HEK293 (cell line): ENCODE measurements around the gene NRN1L.

ENCODE experiments used
- CTCF ChIA-PET: fragments of 350-600 bp; formaldehyde crosslinking; extraction: SDS; loops from one replicate; lab custom pipeline; 2021; ENCODE audit warnings: antibody characterized with exemption; lab: Yijun Ruan, JAX
- POLR2A ChIA-PET: fragments of 300-600 bp; formaldehyde crosslinking; extraction: SDS; loops from one replicate; lab custom pipeline; 2020; ENCODE audit warnings: antibody characterized with exemption, inconsistent platforms; lab: Yijun Ruan, JAX
- H3K27ac ChIP-seq: fragments of 200-500 bp; sonication (Bioruptor generic); 2 replicates; pipeline ENCODE4 v1.5.1; 2014; ENCODE audit warnings: low read depth, low read length, control low read depth, inconsistent platforms; ENCODE audit errors: extremely low read depth
- H3K36me3 ChIP-seq, 2 experiments: fragments of 200-500 bp in 1 of 2; sonication (Bioruptor generic) in 1 of 2; 1 replicate in 1 of 2; 2 replicates in 1 of 2; pipeline ENCODE4 v1.5.1; 2014 to 2017; ENCODE audit warnings: inconsistent platforms in 2 of 2, low read length in 2 of 2; ENCODE audit not compliant: control insufficient read depth in 2 of 2, insufficient read depth in 1 of 2
- H3K4me1 ChIP-seq: fragments of 200-500 bp; sonication (Bioruptor generic); 2 replicates; pipeline ENCODE4 v1.5.1; 2014; ENCODE audit warnings: mild to moderate bottlenecking, low read length, inconsistent platforms; ENCODE audit not compliant: control insufficient read depth, insufficient read depth
- H3K4me3 ChIP-seq: 2 replicates; pipeline ENCODE4 v1.5.1; 2011; ENCODE audit warnings: low read depth, mild to moderate bottlenecking, control low read depth, low read length, moderate library complexity
- H3K9me3 ChIP-seq: fragments of 200-500 bp; sonication (Bioruptor generic); 2 replicates; pipeline ENCODE4 v1.5.1; 2014; ENCODE audit warnings: low read depth, low read length, inconsistent platforms; ENCODE audit not compliant: control insufficient read depth, insufficient read depth
- OVOL3 ChIP-seq: fragments of 450-650 bp; formaldehyde crosslinking; IDR thresholded peaks from 2 replicates; pipeline ENCODE4 v1.5.1; 2016; ENCODE audit warnings: missing biosample characterization, missing genetic modification characterization
- PRDM2 ChIP-seq: fragments of 450-650 bp; formaldehyde crosslinking; IDR thresholded peaks from 2 replicates; pipeline ENCODE4 v1.5.1; 2016; ENCODE audit warnings: missing biosample characterization, missing genetic modification characterization, borderline replicate concordance
- ZBTB20 ChIP-seq: fragments of 450-650 bp; formaldehyde crosslinking; IDR thresholded peaks from 2 replicates; pipeline ENCODE4 v1.5.1; 2016; ENCODE audit warnings: missing biosample characterization, missing genetic modification characterization
- ZBTB26 ChIP-seq: fragments of 450-650 bp; formaldehyde crosslinking; optimal IDR thresholded peaks from 2 replicates; pipeline ENCODE3; 2016; ENCODE audit warnings: missing biosample characterization, mild to moderate bottlenecking, missing genetic modification characterization
- ZBTB44 ChIP-seq: fragments of 450-650 bp; IDR thresholded peaks from 2 replicates; pipeline ENCODE4 v1.5.1; 2018; ENCODE audit warnings: missing biosample characterization, mild to moderate bottlenecking, missing genetic modification characterization
- ZNF223 ChIP-seq: fragments of 450-650 bp; formaldehyde crosslinking; IDR thresholded peaks from 2 replicates; pipeline ENCODE4 v1.5.1; 2016; ENCODE audit warnings: missing biosample characterization, missing genetic modification characterization
- ZNF266 ChIP-seq: fragments of 450-650 bp; formaldehyde crosslinking; IDR thresholded peaks from 2 replicates; pipeline ENCODE4 v1.5.1; 2016; ENCODE audit warnings: missing biosample characterization, missing genetic modification characterization, low read depth
- ZNF350 ChIP-seq: fragments of 450-650 bp; formaldehyde crosslinking; IDR thresholded peaks from 2 replicates; pipeline ENCODE4 v1.5.0; 2017; ENCODE audit warnings: missing biosample characterization, mild to moderate bottlenecking, missing genetic modification characterization
- ZNF510 ChIP-seq: fragments of 450-650 bp; formaldehyde crosslinking; IDR thresholded peaks from 2 replicates; pipeline ENCODE4 v1.5.1; 2018; ENCODE audit warnings: mild to moderate bottlenecking, missing genetic modification characterization, missing biosample characterization; ENCODE audit not compliant: insufficient replicate concordance
- ZNF529 ChIP-seq: fragments of 450-650 bp; formaldehyde crosslinking; IDR thresholded peaks from 2 replicates; pipeline ENCODE4 v1.5.1; 2017; ENCODE audit warnings: missing genetic modification characterization, missing biosample characterization; ENCODE audit not compliant: insufficient replicate concordance
- ZNF555 ChIP-seq: fragments of 450-650 bp; formaldehyde crosslinking; conservative IDR thresholded peaks from 2 replicates; pipeline ENCODE4 v1.5.1; 2017; ENCODE audit warnings: missing biosample characterization, mild to moderate bottlenecking, missing genetic modification characterization, inconsistent platforms
- ZNF596 ChIP-seq: fragments of 450-650 bp; IDR thresholded peaks from 2 replicates; pipeline ENCODE4 v1.5.0; 2018; ENCODE audit warnings: missing biosample characterization, mild to moderate bottlenecking, missing genetic modification characterization, moderate library complexity
- ZNF664 ChIP-seq: fragments of 450-650 bp; formaldehyde crosslinking; IDR thresholded peaks from 2 replicates; pipeline ENCODE4 v1.5.1; 2016; ENCODE audit warnings: missing biosample characterization, missing genetic modification characterization
- ZNF670 ChIP-seq: fragments of 450-650 bp; formaldehyde crosslinking; IDR thresholded peaks from 2 replicates; pipeline ENCODE4 v1.5.1; 2016; ENCODE audit warnings: missing biosample characterization, missing genetic modification characterization, low read depth
- ZNF776 ChIP-seq: fragments of 450-650 bp; formaldehyde crosslinking; IDR thresholded peaks from 2 replicates; pipeline ENCODE4 v1.5.0; 2017; ENCODE audit warnings: missing biosample characterization, missing genetic modification characterization, borderline replicate concordance
- ZNF830 ChIP-seq: fragments of 450-650 bp; IDR thresholded peaks from 2 replicates; pipeline ENCODE4 v1.5.0; 2018; ENCODE audit warnings: missing biosample characterization, missing genetic modification characterization, low read depth, mild to moderate bottlenecking, moderate library complexity
- ZSCAN30 ChIP-seq: fragments of 450-650 bp; IDR thresholded peaks from 2 replicates; pipeline ENCODE4 v1.5.1; 2018; ENCODE audit warnings: missing biosample characterization, mild to moderate bottlenecking, missing genetic modification characterization, moderate library complexity
- TF ChIP-seq, protein P1 (sequence below): fragments of 450-650 bp; formaldehyde crosslinking; IDR thresholded peaks from 2 replicates; pipeline ENCODE4 v1.5.1; 2016; ENCODE audit warnings: missing biosample characterization, missing genetic modification characterization, borderline replicate concordance
- TF ChIP-seq, protein P2 (sequence below): fragments of 450-650 bp; formaldehyde crosslinking; IDR thresholded peaks from 2 replicates; pipeline ENCODE4 v1.5.1; 2016; ENCODE audit warnings: missing biosample characterization, missing genetic modification characterization

Gene NRN1L

DNA sequence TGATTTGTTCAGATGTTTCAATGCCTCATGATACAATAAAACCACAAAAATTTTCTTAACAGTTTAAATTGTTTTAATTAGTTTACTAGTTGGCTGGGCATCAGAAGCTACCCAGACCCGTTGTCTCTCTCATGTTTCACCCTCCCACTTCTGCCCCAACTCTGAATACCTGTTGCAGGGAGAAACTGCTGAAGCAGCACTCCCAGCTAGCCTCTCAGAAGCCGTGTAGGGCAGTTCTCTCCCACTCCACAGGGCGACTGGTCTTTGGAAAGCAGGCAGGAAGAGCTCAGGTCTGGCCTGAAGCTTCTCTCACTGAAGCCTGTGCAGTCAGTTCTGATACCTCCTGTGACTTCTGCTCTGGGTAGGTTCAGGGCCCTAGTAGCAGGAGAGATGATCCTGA is 13.4 kb upstream of the NRN1L start (continued):
- no peak for TF ChIP-seq ZBTB26 (tag by site-specific recombination)
- no peak for TF ChIP-seq ZSCAN30
- TF ChIP-seq ZNF266 (tag by site-specific recombination), result no peak
- TF ChIP-seq ZNF510 (tag by site-specific recombination), result no peak
- TF ChIP-seq ZBTB20, result peak; percentile 36; the same call in 1 of the 2 replicates
- TF ChIP-seq ZNF670 (tag by site-specific recombination), result no peak

DNA sequence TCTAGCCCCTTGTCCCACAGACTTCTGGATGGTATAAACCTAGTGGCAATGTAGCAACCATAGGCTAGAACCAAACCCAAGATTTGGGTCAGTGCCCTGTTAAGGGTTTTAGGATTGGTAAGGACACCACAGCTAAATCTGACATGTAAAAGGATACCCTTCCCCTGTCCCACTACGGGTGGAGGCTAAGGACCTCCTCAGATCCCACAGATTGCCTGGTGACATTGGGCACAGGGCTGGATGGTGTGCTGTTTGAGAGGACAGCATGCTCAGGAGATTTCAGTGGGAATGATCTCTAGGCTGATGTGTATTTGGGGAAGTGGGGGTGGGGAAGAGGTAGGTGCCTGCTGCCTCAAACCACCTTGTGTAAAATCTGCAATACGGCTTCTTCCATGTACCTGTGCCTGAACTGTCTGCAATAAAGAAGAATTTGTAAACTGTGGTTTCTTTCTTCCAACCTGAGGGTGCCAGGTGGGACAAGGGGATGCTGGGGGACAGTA is 12.5 kb upstream of the NRN1L start:
- no peaks in the 10 kb centered on the region for H3K4me1 ChIP-seq
- H3K36me3 ChIP-seq, result peaks cover 10 to 78% of the 10 kb centered on the region in 2 experiments
- no peaks in the 10 kb centered on the region for H3K9me3 ChIP-seq
- no peak overlapping the region; the same call in 1 of the 2 replicates for H3K27ac ChIP-seq
- no peak overlapping the region for H3K4me3 ChIP-seq
- ChIA-PET CTCF (interaction anchor here (0.6 to 1.9 kb wide), 3 partner anchors 12 to 208 kb away, joined by 3 to 8 read pairs (median 6); partner anchors contain the start of gene NRN1L), POLR2A (interaction anchor here (0.6 to 1.1 kb wide), 4 partner anchors 10 to 64 kb away, joined by 3 to 5 read pairs (median 3); partner anchors contain the start of gene NUTF2)
- TF ChIP-seq ZNF223 (tag by site-specific recombination) (no peak), ZNF776 (tag by site-specific recombination) (no peak), ZNF529 (tag by site-specific recombination) (no peak), ZNF830 (no peak), ZBTB44 (tag by site-specific recombination) (no peak), ZNF596 (no peak), PRDM2 (tag by site-specific recombination) (no peak), ZNF350 (tag by site-specific recombination) (no peak), ZNF664 (tag by site-specific recombination) (no peak), OVOL3 (no peak), ZNF555 (tag by site-specific recombination) (no peak)
- TF ChIP-seq, protein P1, sequence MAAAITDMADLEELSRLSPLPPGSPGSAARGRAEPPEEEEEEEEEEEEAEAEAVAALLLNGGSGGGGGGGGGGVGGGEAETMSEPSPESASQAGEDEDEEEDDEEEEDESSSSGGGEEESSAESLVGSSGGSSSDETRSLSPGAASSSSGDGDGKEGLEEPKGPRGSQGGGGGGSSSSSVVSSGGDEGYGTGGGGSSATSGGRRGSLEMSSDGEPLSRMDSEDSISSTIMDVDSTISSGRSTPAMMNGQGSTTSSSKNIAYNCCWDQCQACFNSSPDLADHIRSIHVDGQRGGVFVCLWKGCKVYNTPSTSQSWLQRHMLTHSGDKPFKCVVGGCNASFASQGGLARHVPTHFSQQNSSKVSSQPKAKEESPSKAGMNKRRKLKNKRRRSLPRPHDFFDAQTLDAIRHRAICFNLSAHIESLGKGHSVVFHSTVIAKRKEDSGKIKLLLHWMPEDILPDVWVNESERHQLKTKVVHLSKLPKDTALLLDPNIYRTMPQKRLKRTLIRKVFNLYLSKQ (tag by site-specific recombination), result no peak
- TF ChIP-seq, protein P2, sequence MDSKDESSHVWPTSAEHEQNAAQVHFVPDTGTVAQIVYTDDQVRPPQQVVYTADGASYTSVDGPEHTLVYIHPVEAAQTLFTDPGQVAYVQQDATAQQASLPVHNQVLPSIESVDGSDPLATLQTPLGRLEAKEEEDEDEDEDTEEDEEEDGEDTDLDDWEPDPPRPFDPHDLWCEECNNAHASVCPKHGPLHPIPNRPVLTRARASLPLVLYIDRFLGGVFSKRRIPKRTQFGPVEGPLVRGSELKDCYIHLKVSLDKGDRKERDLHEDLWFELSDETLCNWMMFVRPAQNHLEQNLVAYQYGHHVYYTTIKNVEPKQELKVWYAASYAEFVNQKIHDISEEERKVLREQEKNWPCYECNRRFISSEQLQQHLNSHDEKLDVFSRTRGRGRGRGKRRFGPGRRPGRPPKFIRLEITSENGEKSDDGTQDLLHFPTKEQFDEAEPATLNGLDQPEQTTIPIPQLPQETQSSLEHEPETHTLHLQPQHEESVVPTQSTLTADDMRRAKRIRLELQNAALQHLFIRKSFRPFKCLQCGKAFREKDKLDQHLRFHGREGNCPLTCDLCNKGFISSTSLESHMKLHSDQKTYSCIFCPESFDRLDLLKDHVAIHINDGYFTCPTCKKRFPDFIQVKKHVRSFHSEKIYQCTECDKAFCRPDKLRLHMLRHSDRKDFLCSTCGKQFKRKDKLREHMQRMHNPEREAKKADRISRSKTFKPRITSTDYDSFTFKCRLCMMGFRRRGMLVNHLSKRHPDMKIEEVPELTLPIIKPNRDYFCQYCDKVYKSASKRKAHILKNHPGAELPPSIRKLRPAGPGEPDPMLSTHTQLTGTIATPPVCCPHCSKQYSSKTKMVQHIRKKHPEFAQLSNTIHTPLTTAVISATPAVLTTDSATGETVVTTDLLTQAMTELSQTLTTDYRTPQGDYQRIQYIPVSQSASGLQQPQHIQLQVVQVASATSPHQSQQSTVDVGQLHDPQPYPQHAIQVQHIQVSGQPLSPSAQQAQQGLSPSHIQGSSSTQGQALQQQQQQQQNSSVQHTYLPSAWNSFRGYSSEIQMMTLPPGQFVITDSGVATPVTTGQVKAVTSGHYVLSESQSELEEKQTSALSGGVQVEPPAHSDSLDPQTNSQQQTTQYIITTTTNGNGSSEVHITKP (tag by site-specific recombination), result no peak
